Measurements from ENCODE around the gene E2F4. TPM values are rescaled to one million over a fixed set of nuclear protein-coding genes. Genes with fewer than 3 reads are reported as not detected.
A peak's percentile ranks its signal among the peaks of the same experiment; 100 is the strongest.

E2F4 gene
- total RNA-seq, 1 donor from 2014 or later, result 64.3 TPM

GRCh38 chr16:67180166-67180565, 11.8 kb upstream of the E2F4 start:
- Mint-ChIP-seq H3K36me3 (ENCODE audit: unreplicated experiment) (peaks cover 5% of the 10 kb centered on the region), H3K27me3 (ENCODE audit: unreplicated experiment) (peaks cover 14% of the 10 kb centered on the region), H3K4me3 (ENCODE audit: unreplicated experiment) (no peak overlapping the region), H3K27ac (ENCODE audit: unreplicated experiment) (no peak overlapping the region), H3K9me3 (ENCODE audit: unreplicated experiment) (peaks cover 11% of the 10 kb centered on the region), H3K4me1 (ENCODE audit: low read depth, unreplicated experiment) (peaks cover 11% of the 10 kb centered on the region)
- no peak for DNase-seq
- TF ChIP-seq, protein P1, sequence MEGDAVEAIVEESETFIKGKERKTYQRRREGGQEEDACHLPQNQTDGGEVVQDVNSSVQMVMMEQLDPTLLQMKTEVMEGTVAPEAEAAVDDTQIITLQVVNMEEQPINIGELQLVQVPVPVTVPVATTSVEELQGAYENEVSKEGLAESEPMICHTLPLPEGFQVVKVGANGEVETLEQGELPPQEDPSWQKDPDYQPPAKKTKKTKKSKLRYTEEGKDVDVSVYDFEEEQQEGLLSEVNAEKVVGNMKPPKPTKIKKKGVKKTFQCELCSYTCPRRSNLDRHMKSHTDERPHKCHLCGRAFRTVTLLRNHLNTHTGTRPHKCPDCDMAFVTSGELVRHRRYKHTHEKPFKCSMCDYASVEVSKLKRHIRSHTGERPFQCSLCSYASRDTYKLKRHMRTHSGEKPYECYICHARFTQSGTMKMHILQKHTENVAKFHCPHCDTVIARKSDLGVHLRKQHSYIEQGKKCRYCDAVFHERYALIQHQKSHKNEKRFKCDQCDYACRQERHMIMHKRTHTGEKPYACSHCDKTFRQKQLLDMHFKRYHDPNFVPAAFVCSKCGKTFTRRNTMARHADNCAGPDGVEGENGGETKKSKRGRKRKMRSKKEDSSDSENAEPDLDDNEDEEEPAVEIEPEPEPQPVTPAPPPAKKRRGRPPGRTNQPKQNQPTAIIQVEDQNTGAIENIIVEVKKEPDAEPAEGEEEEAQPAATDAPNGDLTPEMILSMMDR (IDR thresholded peaks at IDR 0.05; ENCODE audit: partially characterized antibody, unreplicated experiment), result no peak

DNA sequence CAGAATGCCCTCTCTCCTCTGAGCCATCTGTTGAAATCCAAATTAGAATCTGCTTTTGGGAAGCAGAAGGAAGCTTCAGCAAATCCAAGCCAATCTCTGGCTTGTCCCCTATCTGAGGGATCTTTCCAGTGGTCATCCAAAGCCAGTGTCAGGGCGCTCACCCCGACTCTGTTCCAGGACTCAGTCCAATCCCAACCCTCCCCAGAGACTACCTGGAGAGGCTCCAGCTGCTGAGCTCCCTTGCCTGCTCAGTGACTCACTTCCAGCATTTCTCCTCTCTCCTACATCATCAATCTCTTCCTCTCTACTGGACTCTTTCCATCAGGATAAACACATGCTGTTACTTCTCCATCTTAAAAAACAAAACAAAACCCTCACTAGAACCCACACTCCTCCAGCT, 10.6 kb upstream of the E2F4 start:
- Mint-ChIP-seq H3K27ac (ENCODE audit: unreplicated experiment) (no peak overlapping the region), H3K9me3 (ENCODE audit: unreplicated experiment) (peaks cover 14% of the 10 kb centered on the region), H3K36me3 (ENCODE audit: unreplicated experiment) (peaks cover 5% of the 10 kb centered on the region), H3K4me3 (ENCODE audit: unreplicated experiment) (no peak overlapping the region), H3K4me1 (ENCODE audit: low read depth, unreplicated experiment) (peaks cover 15% of the 10 kb centered on the region), H3K27me3 (ENCODE audit: unreplicated experiment) (peaks cover 14% of the 10 kb centered on the region)
- TF ChIP-seq, protein P1 (IDR thresholded peaks at IDR 0.05; ENCODE audit: partially characterized antibody, unreplicated experiment), result no peak
- DNase-seq, result no peak

GRCh38 chr16:67182288-67182687, 9.7 kb upstream of the E2F4 start:
- TF ChIP-seq, protein P1 (IDR thresholded peaks at IDR 0.05; ENCODE audit: partially characterized antibody, unreplicated experiment), result no peak

GRCh38 chr16:67183284-67183626, 8.7 kb upstream of the E2F4 start:
- Mint-ChIP-seq H3K9me3 (ENCODE audit: unreplicated experiment) (peaks cover 5% of the 10 kb centered on the region), H3K27ac (ENCODE audit: unreplicated experiment) (no peak overlapping the region), H3K27me3 (ENCODE audit: unreplicated experiment) (peaks cover 8% of the 10 kb centered on the region), H3K4me1 (ENCODE audit: low read depth, unreplicated experiment) (peaks cover 12% of the 10 kb centered on the region), H3K36me3 (ENCODE audit: unreplicated experiment) (no peaks in the 10 kb centered on the region), H3K4me3 (ENCODE audit: unreplicated experiment) (no peak overlapping the region)
- TF ChIP-seq, protein P1 (IDR thresholded peaks at IDR 0.05; ENCODE audit: partially characterized antibody, unreplicated experiment), result no peak
- DNase-seq, result no peak

More at GRCh38 chr16:67182288-67182687, 9.7 kb upstream of the E2F4 start:
- no peak overlapping the region for H3K27ac Mint-ChIP-seq (ENCODE audit: unreplicated experiment)
- H3K27me3 Mint-ChIP-seq (ENCODE audit: unreplicated experiment), result peaks cover 10% of the 10 kb centered on the region
- peaks cover 10% of the 10 kb centered on the region for H3K9me3 Mint-ChIP-seq (ENCODE audit: unreplicated experiment)
- no peak for DNase-seq
- H3K4me1 Mint-ChIP-seq (ENCODE audit: low read depth, unreplicated experiment), result peaks cover 12% of the 10 kb centered on the region
- H3K36me3 Mint-ChIP-seq (ENCODE audit: unreplicated experiment), result no peaks in the 10 kb centered on the region
- H3K4me3 Mint-ChIP-seq (ENCODE audit: unreplicated experiment), result no peak overlapping the region

DNA sequence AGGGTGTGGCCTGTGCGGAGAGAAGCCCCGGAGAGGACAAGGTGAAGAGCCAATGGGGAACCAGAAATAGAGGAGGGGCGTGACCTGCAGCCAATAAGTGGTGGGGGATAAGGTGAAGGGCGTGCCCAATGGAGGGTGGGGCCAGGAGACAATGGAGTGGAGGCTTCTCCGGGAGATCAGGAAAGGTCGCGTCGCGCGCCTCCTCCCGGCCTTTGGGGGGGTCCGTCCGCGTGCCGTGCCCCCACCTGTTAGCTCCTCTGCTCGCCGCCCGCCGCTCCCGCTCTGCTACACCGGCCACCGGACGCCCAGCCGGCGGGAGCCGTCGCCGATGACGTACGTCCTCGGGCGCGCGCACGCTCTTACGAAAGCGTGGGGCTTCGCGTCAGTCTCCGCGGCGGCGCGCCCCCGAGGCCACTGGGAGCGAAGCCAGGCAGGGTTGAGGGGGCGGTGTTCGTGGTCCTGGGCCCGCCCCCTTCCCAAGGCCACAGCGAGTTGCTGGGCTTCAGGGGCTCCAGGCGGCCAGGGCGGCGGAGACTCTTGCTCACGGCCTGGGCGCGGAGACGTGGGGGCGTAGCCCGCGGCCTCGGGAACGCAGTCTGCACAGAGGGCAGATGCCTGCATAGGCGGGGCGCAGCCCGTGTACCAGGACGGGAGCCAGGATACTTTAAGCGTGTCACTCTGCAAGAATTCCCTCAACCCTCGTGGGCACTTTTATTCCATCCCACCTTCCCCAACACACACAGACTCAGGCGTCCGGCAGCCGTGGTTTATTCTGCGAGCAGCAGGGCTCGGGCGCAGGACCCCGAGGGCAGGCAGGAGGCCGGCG, 8.1 kb upstream of the E2F4 start, which contains the start of gene MATCAP1:
Gene MATCAP1, minus strand, starts transcription at position 337 of the 826 bp plus-strand sequence. CDS start 3,353 bp downstream, outside the sequence.
- no peak within 1 kb of the TSS for H3K27ac Mint-ChIP-seq (ENCODE audit: unreplicated experiment)
- DNase-seq, result peak; percentile 98
- peak within 1 kb of the TSS; percentile 71 for H3K4me3 Mint-ChIP-seq (ENCODE audit: unreplicated experiment)
- H3K27me3 Mint-ChIP-seq (ENCODE audit: unreplicated experiment), result peaks cover 4% of the 10 kb centered on the region
- peaks cover 5% of the 10 kb centered on the region for H3K9me3 Mint-ChIP-seq (ENCODE audit: unreplicated experiment)
- H3K4me1 Mint-ChIP-seq (ENCODE audit: low read depth, unreplicated experiment), result peaks cover 8% of the 10 kb centered on the region
- H3K36me3 Mint-ChIP-seq (ENCODE audit: unreplicated experiment), result no peaks in the 10 kb centered on the region
- TF ChIP-seq, protein P1 (IDR thresholded peaks at IDR 0.05; ENCODE audit: partially characterized antibody, unreplicated experiment), result no peak

All from glutamatergic neuron (in vitro differentiated cells).